GM19467 (cell line): ENCODE measurements around the gene LGALS1.
"Not testable (repeated sequence)": the region's sequence is repeated elsewhere in the genome, so short reads cannot be mapped to it uniquely, and the experiment has no call there.

Experiments used
- ATAC-seq: cut with Tn5 transposase; IDR thresholded peaks from one replicate; pipeline ENCODE4 v1.9.1; 2021; ENCODE audit warnings: mild to moderate bottlenecking, moderate library complexity; ENCODE audit not compliant: unreplicated experiment

Gene LGALS1

DNA sequence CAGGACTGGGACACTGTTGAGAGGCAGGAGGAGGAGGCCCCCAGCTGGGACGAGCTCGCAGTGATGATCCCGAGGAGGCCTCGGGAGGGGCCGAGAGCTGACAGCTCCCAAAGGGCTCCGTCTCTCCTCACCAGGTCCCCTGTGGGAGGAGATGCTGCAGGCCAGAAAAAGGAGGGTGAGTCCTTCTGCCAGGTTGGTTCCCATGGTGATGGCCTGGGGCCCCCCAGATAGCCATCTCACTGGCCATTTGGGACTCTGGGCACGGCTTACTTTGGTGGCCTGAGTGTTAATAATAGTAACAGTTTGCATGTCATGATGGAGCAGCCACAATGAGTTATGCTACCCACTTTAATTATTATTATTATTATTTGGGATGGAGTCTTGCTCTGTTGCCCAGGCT is 40.3 kb downstream of the LGALS1 start:
- ATAC-seq, result no peak

DNA sequence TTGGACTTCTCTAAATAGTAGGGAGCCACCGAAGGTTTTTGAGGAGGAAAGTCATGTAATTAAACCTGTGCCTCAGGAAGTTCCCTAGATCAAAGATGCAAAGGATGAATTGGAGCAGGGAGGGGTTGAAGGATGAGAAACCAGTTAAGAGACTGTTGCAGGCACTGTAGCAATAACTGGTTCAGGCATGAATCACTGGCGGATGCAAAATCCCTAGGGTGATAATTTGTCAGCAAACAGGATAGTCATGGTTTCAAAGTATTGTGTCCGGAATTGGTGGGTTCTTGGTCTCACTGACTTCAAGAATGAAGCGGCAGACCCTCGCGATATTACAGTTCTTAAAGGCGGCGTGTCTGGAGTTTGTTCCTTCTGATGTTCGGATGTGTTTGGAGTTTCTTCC is 41.3 kb downstream of the LGALS1 start:
- ATAC-seq, result no peak

DNA sequence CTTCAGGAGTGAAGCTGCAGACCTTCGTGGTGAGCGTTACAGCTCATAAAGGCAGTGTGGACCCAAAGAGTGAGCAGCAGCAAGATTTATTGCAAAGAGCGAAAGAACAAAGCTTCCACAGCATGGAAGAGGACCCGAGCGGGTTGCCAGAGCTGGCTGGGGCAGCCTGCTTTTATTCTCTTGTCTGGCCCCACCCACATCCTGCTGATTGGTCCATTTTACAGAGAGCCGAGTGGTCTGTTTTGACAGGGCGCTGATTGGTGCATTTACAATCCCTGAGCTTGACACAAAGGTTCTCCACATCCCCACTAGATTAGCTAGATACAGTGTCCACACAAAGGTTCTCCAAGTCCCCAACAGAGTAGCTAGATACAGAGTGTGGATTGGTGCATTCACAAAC is 41.8 kb downstream of the LGALS1 start:
- ATAC-seq, result not testable (repeated sequence)

DNA sequence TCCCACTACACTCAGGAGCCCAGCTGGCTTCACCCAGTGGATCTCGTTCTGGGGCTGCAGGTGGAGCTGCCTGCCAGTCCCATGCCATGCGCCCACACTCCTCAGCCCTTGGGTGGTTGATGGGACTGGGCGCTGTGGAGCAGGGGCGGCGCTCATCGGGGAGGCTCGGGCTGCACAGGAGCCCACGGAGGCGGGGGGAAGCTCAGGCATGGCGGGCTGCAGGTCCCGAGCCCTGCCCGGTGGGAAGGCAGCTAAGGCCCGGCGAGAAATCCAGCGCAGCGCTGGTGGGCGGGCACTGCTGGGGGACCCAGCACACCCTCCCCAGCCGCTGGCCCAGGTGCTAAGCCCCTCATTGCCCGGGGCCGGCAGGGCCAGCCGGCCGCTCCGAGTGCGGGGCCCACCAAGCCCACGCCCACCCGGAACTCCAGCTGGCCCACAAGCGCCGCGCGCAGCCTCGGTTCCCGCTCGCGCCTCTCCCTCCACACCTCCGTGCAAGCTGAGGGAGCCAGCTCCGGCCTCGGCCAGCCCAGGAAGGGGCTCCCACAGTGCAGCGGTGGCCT is 42.4 kb downstream of the LGALS1 start:
- not testable (repeated sequence) for ATAC-seq

DNA sequence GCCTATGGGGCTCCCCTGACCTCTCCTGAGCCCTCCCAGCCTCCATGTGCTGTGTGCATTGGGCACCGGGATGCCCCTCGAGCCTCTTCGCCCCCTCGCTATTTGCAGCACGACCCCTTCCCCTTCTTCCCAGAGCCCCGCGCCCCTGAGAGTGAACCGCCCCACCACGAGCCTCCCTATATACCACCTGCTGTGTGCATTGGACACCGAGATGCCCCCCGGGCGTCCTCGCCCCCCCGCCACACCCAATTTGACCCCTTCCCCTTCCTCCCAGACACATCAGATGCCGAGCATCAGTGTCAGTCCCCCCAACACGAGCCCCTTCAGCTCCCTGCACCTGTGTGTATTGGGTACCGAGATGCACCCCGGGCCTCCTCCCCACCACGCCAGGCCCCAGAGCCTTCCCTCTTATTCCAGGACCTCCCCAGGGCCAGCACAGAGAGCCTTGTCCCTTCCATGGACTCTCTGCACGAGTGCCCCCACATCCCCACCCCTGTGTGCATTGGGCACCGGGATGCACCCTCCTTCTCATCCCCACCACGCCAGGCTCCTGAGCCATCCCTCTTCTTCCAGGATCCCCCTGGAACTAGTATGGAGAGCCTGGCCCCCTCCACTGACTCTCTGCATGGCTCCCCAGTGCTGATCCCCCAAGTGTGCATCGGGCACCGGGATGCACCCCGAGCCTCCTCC is 50.3 kb downstream of the LGALS1 start:
- no peak for ATAC-seq

DNA sequence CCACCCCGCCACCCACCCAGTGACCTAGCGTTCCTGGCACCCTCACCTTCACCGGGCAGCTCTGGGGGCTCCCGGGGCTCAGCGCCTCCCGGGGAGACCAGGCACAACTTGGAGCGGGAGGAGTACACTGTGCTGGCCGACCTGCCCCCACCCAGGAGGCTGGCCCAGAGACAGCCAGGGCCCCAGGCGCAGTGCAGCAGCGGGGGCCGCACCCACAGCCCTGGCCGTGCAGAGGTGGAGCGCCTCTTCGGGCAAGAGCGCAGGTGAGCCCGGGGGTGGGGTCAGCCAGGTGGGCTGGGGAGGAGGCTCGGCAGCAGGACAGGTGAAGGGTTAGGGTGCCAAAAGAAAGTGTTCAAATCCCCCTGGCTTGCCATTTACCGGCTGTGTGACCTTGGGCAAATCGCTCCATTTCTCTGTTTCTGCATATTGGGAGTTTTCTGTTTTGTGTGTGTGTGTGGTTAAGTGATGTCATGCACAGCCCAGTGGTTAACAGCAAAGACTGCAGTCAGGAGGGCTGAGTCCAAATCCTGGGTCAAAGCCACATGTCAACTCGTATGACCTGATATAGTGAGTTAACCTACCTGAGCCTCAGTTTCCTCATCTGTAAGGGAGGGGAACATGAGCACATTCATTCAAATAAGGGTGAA is 50.9 kb downstream of the LGALS1 start:
- ATAC-seq, result no peak

DNA sequence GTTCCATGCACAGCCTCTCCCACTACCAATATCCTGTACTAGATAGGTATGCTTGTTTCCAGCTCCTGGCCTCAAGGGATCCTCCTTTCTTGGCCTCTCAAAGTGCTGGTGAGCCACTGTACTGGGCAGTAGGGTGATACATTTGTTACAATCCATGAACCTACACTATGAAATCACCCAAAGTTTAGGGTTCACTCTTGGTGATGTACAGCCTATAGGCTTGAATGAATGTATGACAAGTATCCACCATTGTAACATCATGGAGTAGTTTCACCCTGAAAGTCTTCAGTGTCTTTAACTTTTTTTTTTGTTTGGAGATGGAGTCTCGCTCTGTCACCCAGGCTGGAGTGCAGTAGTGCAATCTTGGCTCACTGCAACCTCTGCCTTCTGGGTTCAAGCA is 53.2 kb downstream of the LGALS1 start:
- no peak for ATAC-seq
